GM12878 (cell line): ENCODE results near the gene CRY1. TPM values are rescaled to one million over a fixed set of nuclear protein-coding genes. Genes with fewer than 3 reads are reported as not detected.
A peak's percentile ranks its signal among the peaks of the same experiment; 100 is the strongest.

Experiments used
- ATAC-seq: fragments of 200-7000 bp; cut with Tn5 transposase; 3 replicates; pipeline ENCODE4 v1.9.1; 2020; ENCODE audit warnings: mild to moderate bottlenecking, moderate library complexity
- BruUV-seq: library from RNA; stranded (reverse); fragments of 400-500 nt; replicated peaks from 2 replicates; lab custom pipeline; 2021; lab: Mats Ljungman, UMichigan
- CTCF ChIA-PET: fragments of 300-600 bp; sonication (Branson Sonifier 250); formaldehyde crosslinking; extraction: SDS; loops from one replicate; lab custom pipeline; 2021; ENCODE audit warnings: inconsistent platforms; lab: Yijun Ruan, JAX
- POLR2A ChIA-PET: fragments of 350-600 bp; formaldehyde crosslinking; extraction: SDS; loops from one replicate; lab custom pipeline; 2021; ENCODE audit warnings: inconsistent platforms; lab: Charles Lee
- RAD21 ChIA-PET: fragments of 300-600 bp; sonication (Branson Sonifier 250); formaldehyde crosslinking; loops from one replicate; lab custom pipeline; 2023; ENCODE audit warnings: antibody characterized with exemption; ENCODE audit not compliant: unreplicated experiment; lab: Charles Lee
- SMC1A ChIA-PET: fragments of 300-600 bp; sonication (Branson Sonifier 250); formaldehyde crosslinking; loops from one replicate; lab custom pipeline; 2023; ENCODE audit not compliant: unreplicated experiment, uncharacterized antibody; lab: Charles Lee
- DNase-seq: peaks from one replicate; pipeline ENCODE4 v3.0.0-alpha.2; 2011; ENCODE audit warnings: low read depth, low spot score
- FAIRE-seq: peaks from 3 replicates; lab custom pipeline; 2011; peaks lifted over from hg19 to GRCh38; lab: Jason Lieb, UNC
- H2AFZ ChIP-seq: 2 replicates; pipeline ENCODE4 v1.6.0; 2011; ENCODE audit warnings: low read depth, low read length, control low read depth; ENCODE audit not compliant: control insufficient read depth
- H3K27ac ChIP-seq: 2 replicates; pipeline ENCODE4 v1.5.1; 2011; ENCODE audit warnings: control low read depth; ENCODE audit not compliant: control insufficient read depth, insufficient read depth
- H3K27me3 ChIP-seq, 2 experiments: replicated peaks in 1 of 2; 2 replicates each; pipeline versions ENCODE4 v1.6.0 to v1.6.1; 2011; ENCODE audit warnings: low read length in 1 of 2; ENCODE audit not compliant: control insufficient read depth in 2 of 2, insufficient read depth in 2 of 2
- H3K36me3 ChIP-seq, 2 experiments: 2 replicates each; pipeline ENCODE4 v1.5.1; 2011; ENCODE audit warnings: low read length in 1 of 2; ENCODE audit not compliant: control insufficient read depth in 2 of 2, insufficient read depth in 2 of 2
- H3K4me1 ChIP-seq: 2 replicates; pipeline ENCODE4 v1.6.1; 2011; ENCODE audit warnings: mild to moderate bottlenecking, low read length, moderate library complexity, mixed read lengths; ENCODE audit not compliant: control insufficient read depth, insufficient read depth
- H3K4me2 ChIP-seq: 2 replicates; pipeline ENCODE4 v1.6.0; 2011; ENCODE audit warnings: control low read depth; ENCODE audit not compliant: control insufficient read depth, insufficient read depth
- H3K4me3 ChIP-seq: fragments of 200-600 bp; sonication (generic); 2 replicates; pipeline ENCODE4 v1.5.1; 2016
- H3K79me2 ChIP-seq: 2 replicates; pipeline ENCODE4 v1.6.0; 2011; ENCODE audit warnings: low read length; ENCODE audit not compliant: control insufficient read depth, insufficient read depth
- H3K9ac ChIP-seq: 2 replicates; pipeline ENCODE4 v1.8.0; 2011; ENCODE audit warnings: low read length, control low read depth, mixed read lengths; ENCODE audit not compliant: control insufficient read depth, insufficient read depth
- H3K9me3 ChIP-seq: replicated peaks from 3 replicates; pipeline ENCODE4 v1.5.1; 2011; ENCODE audit warnings: mild to moderate bottlenecking, low read length; ENCODE audit not compliant: control insufficient read depth, insufficient read depth
- H4K20me1 ChIP-seq: 2 replicates; pipeline ENCODE4 v1.6.0; 2011; ENCODE audit not compliant: control insufficient read depth, insufficient read depth
- CBX3 ChIP-seq: fragments of 200-600 bp; sonication (generic); IDR thresholded peaks from 2 replicates; pipeline ENCODE4 v1.6.1; 2016; ENCODE audit warnings: low read depth, borderline replicate concordance
- CHD4 ChIP-seq: fragments of 200-600 bp; sonication (generic); IDR thresholded peaks from 2 replicates; pipeline ENCODE4 v1.6.1; 2016; ENCODE audit warnings: mild to moderate bottlenecking
- EED ChIP-seq: sonication (generic); IDR thresholded peaks from 2 replicates; pipeline ENCODE4 v1.6.1; 2016; ENCODE audit warnings: antibody characterized with exemption, low read depth
- FOXM1 ChIP-seq: IDR thresholded peaks from 2 replicates; pipeline ENCODE4 v1.6.1; 2012; ENCODE audit warnings: low read depth, mild to moderate bottlenecking, inconsistent platforms, low read length, moderate library complexity
- HSF1 ChIP-seq: fragments of 150-350 bp; IDR thresholded peaks from 2 replicates; pipeline ENCODE4 v1.6.1; 2014; ENCODE audit warnings: mild to moderate bottlenecking, low read depth, low read length
- LARP7 ChIP-seq: fragments of 450-650 bp; IDR thresholded peaks from 2 replicates; pipeline ENCODE4 v1.6.1; 2017; ENCODE audit warnings: mild to moderate bottlenecking
- MTA2 ChIP-seq: fragments of 450-650 bp; IDR thresholded peaks from 2 replicates; pipeline ENCODE4 v1.6.1; 2016; ENCODE audit warnings: low read depth, mild to moderate bottlenecking, moderate library complexity
- MYC ChIP-seq: IDR thresholded peaks from 2 replicates; pipeline ENCODE4 v1.6.1; 2011; ENCODE audit warnings: mild to moderate bottlenecking, low read length, moderate library complexity, inconsistent platforms; ENCODE audit not compliant: insufficient read depth, insufficient replicate concordance, insufficient read length, severe bottlenecking
- NR2C1 ChIP-seq: fragments of 450-650 bp; IDR thresholded peaks from 2 replicates; pipeline ENCODE4 v1.6.1; 2017; ENCODE audit warnings: antibody characterized with exemption, mild to moderate bottlenecking, moderate library complexity
- PKNOX1 ChIP-seq: fragments of 450-650 bp; IDR thresholded peaks from 2 replicates; pipeline ENCODE4 v1.6.1; 2016; ENCODE audit warnings: mild to moderate bottlenecking
- POLR2AphosphoS2 ChIP-seq: IDR thresholded peaks from 2 replicates; pipeline ENCODE4 v1.6.1; 2011; ENCODE audit warnings: low read depth, mild to moderate bottlenecking, low read length, improper control_type of control experiment, moderate library complexity
- POU2F2 ChIP-seq: IDR thresholded peaks from 3 replicates; pipeline ENCODE4 v1.6.1; 2011; ENCODE audit warnings: low read depth, mild to moderate bottlenecking, low read length, borderline replicate concordance
- SMAD1 ChIP-seq: fragments of 450-650 bp; IDR thresholded peaks from 2 replicates; pipeline ENCODE4 v1.6.1; 2018; ENCODE audit warnings: mild to moderate bottlenecking, low read depth; ENCODE audit not compliant: partially characterized antibody
- STAT3 ChIP-seq: IDR thresholded peaks from 2 replicates; pipeline ENCODE4 v1.6.1; 2011; ENCODE audit warnings: low read depth, low read length, improper control_type of control experiment
- TCF3 ChIP-seq: IDR thresholded peaks from 2 replicates; pipeline ENCODE4 v1.6.1; 2012; ENCODE audit warnings: low read depth, mild to moderate bottlenecking, low read length, borderline replicate concordance; ENCODE audit not compliant: insufficient read depth
- USF2 ChIP-seq: IDR thresholded peaks from 2 replicates; pipeline ENCODE4 v1.6.1; 2011; ENCODE audit warnings: low read depth, low read length, improper control_type of control experiment, borderline replicate concordance
- YBX1 ChIP-seq: fragments of 450-650 bp; IDR thresholded peaks from 2 replicates; pipeline ENCODE4 v1.6.1; 2016; ENCODE audit warnings: antibody characterized with exemption
- WGBS: methylation state at CpG from one replicate; pipeline ENCODE4 v1.1.6; 2016; ENCODE audit warnings: low lambda C conversion rate; ENCODE audit not compliant: insufficient replicate concordance, insufficient coverage; ENCODE audit errors: missing lambda C conversion rate; 5-methylcytosine and 5-hydroxymethylcytosine counted together
- in situ Hi-C: fragments of 300-500 bp; cut with MboI; formaldehyde crosslinking; loops from 9 replicates; pipeline ENCODE4 v1.14.3; 2018; ENCODE audit warnings: mixed read lengths
- intact Hi-C: fragments of 100-400 bp; cut with micrococcal nuclease; formaldehyde crosslinking; loops from one replicate; pipeline ENCODE4 v1.14.2; 2022; ENCODE audit not compliant: unreplicated experiment
- polyA plus RNA-seq, 11 experiments: library from polyadenylated mRNA; depleted of rRNA in 4 of 11; unstranded in 6 of 11; stranded (reverse) in 5 of 11; fragments of >200 nt; fragmentation: Nextera tagmentation in 4 of 11; fragmentation: Illumina TruSeq in 1 of 11; extraction: Ambion mirVana in 4 of 11; extraction: Trizol in 1 of 11; gene quantifications; 1 replicate in 1 of 11; 2 replicates in 10 of 11; pipeline versions ENCODE4 v1.2.1 to v1.2.3, GENCODE V29; 2011 to 2016; ENCODE audit warnings: inconsistent platforms in 2 of 11, missing spikeins in 2 of 11, low read depth in 1 of 11
- total RNA-seq, 4 experiments: library from RNA; depleted of rRNA in 3 of 4; stranded (reverse); fragments of >200 nt in 3 of 4; fragmentation: Illumina TruSeq in 1 of 4; extraction: Trizol in 1 of 4; gene quantifications; 2 replicates each; pipeline versions ENCODE4 v1.2.1 to v1.2.3, GENCODE V29; 2013 to 2021
- TF ChIP-seq, protein P1 (sequence below): fragments of 450-650 bp; IDR thresholded peaks from 2 replicates; pipeline ENCODE4 v1.6.1; 2017; ENCODE audit warnings: mild to moderate bottlenecking, moderate library complexity

Gene CRY1
- total and polyA plus RNA-seq, 10 of the 15 experiments (the other 5 are each of a cell fraction or from before 2014, with no cell fraction given) = 1.6 to 10.9 (median 5.4) TPM

DNA sequence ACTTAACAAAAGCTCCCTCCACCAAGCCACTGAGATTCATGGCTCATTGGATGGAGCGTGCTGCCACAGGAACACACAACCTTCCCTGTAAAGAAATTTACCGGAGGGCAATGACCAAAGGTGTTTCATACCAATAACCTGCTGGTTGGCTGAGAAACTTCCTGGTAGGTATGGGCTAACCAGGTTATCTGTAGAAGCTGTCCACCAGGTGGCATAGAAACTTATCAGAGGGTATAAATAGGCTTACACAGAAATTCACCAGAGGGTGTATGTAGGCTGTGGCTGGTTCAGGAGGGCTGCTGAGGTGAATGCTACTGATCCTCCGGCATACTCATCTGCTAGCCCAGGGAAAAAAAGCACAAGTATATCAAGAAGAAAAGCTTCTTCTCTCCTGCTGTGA lies 79.3 kb downstream of the CRY1 start:
- in situ Hi-C loops (no loop called here), intact Hi-C loops (no loop called here)
- ATAC-seq = peak; percentile 55
- no peak for TF ChIP-seq STAT3
- no peak for TF ChIP-seq FOXM1
- TF ChIP-seq YBX1 = no peak
- TF ChIP-seq, protein P1, sequence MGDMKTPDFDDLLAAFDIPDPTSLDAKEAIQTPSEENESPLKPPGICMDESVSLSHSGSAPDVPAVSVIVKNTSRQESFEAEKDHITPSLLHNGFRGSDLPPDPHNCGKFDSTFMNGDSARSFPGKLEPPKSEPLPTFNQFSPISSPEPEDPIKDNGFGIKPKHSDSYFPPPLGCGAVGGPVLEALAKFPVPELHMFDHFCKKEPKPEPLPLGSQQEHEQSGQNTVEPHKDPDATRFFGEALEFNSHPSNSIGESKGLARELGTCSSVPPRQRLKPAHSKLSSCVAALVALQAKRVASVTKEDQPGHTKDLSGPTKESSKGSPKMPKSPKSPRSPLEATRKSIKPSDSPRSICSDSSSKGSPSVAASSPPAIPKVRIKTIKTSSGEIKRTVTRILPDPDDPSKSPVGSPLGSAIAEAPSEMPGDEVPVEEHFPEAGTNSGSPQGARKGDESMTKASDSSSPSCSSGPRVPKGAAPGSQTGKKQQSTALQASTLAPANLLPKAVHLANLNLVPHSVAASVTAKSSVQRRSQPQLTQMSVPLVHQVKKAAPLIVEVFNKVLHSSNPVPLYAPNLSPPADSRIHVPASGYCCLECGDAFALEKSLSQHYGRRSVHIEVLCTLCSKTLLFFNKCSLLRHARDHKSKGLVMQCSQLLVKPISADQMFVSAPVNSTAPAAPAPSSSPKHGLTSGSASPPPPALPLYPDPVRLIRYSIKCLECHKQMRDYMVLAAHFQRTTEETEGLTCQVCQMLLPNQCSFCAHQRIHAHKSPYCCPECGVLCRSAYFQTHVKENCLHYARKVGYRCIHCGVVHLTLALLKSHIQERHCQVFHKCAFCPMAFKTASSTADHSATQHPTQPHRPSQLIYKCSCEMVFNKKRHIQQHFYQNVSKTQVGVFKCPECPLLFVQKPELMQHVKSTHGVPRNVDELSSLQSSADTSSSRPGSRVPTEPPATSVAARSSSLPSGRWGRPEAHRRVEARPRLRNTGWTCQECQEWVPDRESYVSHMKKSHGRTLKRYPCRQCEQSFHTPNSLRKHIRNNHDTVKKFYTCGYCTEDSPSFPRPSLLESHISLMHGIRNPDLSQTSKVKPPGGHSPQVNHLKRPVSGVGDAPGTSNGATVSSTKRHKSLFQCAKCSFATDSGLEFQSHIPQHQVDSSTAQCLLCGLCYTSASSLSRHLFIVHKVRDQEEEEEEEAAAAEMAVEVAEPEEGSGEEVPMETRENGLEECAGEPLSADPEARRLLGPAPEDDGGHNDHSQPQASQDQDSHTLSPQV = no peak
- no peak for TF ChIP-seq LARP7
- TF ChIP-seq PKNOX1 = no peak
- TF ChIP-seq MTA2 = no peak
- no peak for TF ChIP-seq CHD4
- no peak for TF ChIP-seq CBX3
- TF ChIP-seq USF2 = no peak
- no peak for TF ChIP-seq HSF1
- no peak for TF ChIP-seq SMAD1
- TF ChIP-seq POU2F2 = no peak
- no peak for TF ChIP-seq NR2C1
- no peak for TF ChIP-seq MYC
- TF ChIP-seq POLR2AphosphoS2 = no peak
- no peak for TF ChIP-seq TCF3
- TF ChIP-seq EED = no peak
- H3K36me3 ChIP-seq = no peaks in the 10 kb centered on the region
- no peak for DNase-seq
- H3K9me3 ChIP-seq = no peaks in the 10 kb centered on the region
- no TSS peak for BruUV-seq
- POLR2A ChIA-PET = no interaction called here
- CTCF ChIA-PET = interaction anchor here (0.6 to 1.5 kb wide), 2 partner anchors 172 to 655 kb away, joined by 3 to 4 read pairs; no protein-coding TSS in a partner anchor
- no peaks in the 10 kb centered on the region for H4K20me1 ChIP-seq
- H3K27ac ChIP-seq = no peak overlapping the region
- 91% methylated on average over 2 of the region's 3 CpGs for WGBS
- H3K4me3 ChIP-seq = no peak overlapping the region
- RAD21 ChIA-PET = interaction anchor here (0.8 kb wide), 1 partner anchor 92 kb away, joined by 4 read pairs; no protein-coding TSS in a partner anchor
- H3K4me1 ChIP-seq = peaks cover 7% of the 10 kb centered on the region
- H3K27me3 ChIP-seq = no peaks in the 10 kb centered on the region
- no peak overlapping the region for H3K9ac ChIP-seq
- SMC1A ChIA-PET = interaction anchor here (0.6 to 1.8 kb wide), 2 partner anchors 91 to 244 kb away, joined by 3 to 4 read pairs; no protein-coding TSS in a partner anchor
- no peaks in the 10 kb centered on the region for H3K79me2 ChIP-seq
- peak; percentile 41 for FAIRE-seq
- H2AFZ ChIP-seq = no peak overlapping the region
- H3K4me2 ChIP-seq = no peak overlapping the region
